ENCODE results near the gene UVRAG.
"Not testable (repeated sequence)": the region's sequence is repeated elsewhere in the genome, so short reads cannot be mapped to it uniquely, and the experiment has no call there.

DNA sequence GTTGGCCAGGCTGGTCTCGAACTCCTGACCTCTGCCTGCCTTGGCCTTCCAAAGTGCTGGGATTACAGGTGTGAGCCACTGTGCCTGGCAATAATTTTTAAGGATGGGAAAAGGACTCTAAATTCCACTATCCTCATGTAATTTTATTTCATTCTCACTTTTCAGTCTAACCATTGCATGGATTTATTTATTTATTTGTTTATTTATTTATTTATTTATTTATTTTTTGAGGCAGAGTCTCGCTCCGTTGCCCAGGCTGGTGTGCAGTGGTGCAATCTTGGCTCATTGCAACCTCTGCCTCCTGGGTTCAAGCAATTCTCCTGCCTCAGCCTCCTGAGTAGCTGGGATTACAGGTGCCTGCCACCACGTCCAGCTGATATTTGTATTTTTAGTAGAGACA, 38.6 kb downstream of the UVRAG start:
- TF ChIP-seq SIX4 (CRISPR knock-in tag; IDR thresholded peaks at IDR 0.05); NCOA5 (CRISPR knock-in tag; IDR thresholded peaks at IDR 0.05); TAF1 (CRISPR knock-in tag; IDR thresholded peaks at IDR 0.05); ZSCAN30 (CRISPR knock-in tag; IDR thresholded peaks at IDR 0.05); SAFB2 (CRISPR knock-in tag; IDR thresholded peaks at IDR 0.05; ENCODE audit: borderline replicate concordance, low read depth); ZNF580 (CRISPR knock-in tag; IDR thresholded peaks at IDR 0.05; ENCODE audit: borderline replicate concordance, low read depth): not testable (repeated sequence)
- TF ChIP-seq, protein P1, sequence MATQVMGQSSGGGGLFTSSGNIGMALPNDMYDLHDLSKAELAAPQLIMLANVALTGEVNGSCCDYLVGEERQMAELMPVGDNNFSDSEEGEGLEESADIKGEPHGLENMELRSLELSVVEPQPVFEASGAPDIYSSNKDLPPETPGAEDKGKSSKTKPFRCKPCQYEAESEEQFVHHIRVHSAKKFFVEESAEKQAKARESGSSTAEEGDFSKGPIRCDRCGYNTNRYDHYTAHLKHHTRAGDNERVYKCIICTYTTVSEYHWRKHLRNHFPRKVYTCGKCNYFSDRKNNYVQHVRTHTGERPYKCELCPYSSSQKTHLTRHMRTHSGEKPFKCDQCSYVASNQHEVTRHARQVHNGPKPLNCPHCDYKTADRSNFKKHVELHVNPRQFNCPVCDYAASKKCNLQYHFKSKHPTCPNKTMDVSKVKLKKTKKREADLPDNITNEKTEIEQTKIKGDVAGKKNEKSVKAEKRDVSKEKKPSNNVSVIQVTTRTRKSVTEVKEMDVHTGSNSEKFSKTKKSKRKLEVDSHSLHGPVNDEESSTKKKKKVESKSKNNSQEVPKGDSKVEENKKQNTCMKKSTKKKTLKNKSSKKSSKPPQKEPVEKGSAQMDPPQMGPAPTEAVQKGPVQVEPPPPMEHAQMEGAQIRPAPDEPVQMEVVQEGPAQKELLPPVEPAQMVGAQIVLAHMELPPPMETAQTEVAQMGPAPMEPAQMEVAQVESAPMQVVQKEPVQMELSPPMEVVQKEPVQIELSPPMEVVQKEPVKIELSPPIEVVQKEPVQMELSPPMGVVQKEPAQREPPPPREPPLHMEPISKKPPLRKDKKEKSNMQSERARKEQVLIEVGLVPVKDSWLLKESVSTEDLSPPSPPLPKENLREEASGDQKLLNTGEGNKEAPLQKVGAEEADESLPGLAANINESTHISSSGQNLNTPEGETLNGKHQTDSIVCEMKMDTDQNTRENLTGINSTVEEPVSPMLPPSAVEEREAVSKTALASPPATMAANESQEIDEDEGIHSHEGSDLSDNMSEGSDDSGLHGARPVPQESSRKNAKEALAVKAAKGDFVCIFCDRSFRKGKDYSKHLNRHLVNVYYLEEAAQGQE (IDR thresholded peaks at IDR 0.05; ENCODE audit: borderline replicate concordance in 1 of 2, low read depth in 1 of 2, low read length in 2 of 2) = not testable (repeated sequence)
- TF ChIP-seq, protein P2, sequence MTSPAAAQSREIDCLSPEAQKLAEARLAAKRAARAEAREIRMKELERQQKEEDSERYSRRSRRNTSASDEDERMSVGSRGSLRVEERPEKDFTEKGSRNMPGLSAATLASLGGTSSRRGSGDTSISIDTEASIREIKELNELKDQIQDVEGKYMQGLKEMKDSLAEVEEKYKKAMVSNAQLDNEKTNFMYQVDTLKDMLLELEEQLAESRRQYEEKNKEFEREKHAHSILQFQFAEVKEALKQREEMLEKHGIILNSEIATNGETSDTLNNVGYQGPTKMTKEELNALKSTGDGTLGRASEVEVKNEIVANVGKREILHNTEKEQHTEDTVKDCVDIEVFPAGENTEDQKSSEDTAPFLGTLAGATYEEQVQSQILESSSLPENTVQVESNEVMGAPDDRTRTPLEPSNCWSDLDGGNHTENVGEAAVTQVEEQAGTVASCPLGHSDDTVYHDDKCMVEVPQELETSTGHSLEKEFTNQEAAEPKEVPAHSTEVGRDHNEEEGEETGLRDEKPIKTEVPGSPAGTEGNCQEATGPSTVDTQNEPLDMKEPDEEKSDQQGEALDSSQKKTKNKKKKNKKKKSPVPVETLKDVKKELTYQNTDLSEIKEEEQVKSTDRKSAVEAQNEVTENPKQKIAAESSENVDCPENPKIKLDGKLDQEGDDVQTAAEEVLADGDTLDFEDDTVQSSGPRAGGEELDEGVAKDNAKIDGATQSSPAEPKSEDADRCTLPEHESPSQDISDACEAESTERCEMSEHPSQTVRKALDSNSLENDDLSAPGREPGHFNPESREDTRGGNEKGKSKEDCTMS (CRISPR knock-in tag; conservative IDR thresholded peaks at IDR 0.05) = not testable (repeated sequence)

Data from HepG2 (cell line).